ENCODE measurements around the gene ATP5F1C. TPM values are rescaled to one million over a fixed set of nuclear protein-coding genes. Genes with fewer than 3 reads are reported as not detected.

The ATP5F1C gene
- total and polyA plus RNA-seq, 4 donors, result 133 to 262 (median 205) TPM

DNA sequence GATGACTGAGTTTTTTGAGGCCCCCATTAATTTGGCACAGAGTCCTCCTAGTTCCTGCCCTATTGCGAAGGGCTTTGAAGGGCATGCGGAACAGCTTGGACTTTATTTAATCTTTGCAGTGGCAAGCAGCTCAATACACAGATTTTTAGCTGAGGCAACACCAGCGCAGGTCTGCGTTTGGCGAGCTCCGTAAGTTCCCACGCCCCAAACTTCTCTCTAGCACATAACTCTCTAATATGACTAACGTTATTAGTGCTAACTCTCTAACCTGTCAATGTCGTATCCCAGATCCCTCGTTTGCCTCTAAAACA, 30.0 kb downstream of the ATP5F1C start:
- TF ChIP-seq, protein P1, sequence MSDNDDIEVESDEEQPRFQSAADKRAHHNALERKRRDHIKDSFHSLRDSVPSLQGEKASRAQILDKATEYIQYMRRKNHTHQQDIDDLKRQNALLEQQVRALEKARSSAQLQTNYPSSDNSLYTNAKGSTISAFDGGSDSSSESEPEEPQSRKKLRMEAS (IDR thresholded peaks at IDR 0.05), result no peak
- peak in 1 of 2 donors; percentile 16 for TF ChIP-seq GABPA (IDR thresholded peaks at IDR 0.05 in 1 of 2, conservative IDR thresholded peaks at IDR 0.05 in 1 of 2)
- Histone ChIP-seq H3K4me1 (ENCODE audit: control insufficient read depth in 4 of 4, insufficient read depth in 4 of 4, low read length in 3 of 4) (peaks cover 5 to 22% (median 14%) of the 10 kb centered on the region in 4 donors), H3K9me3 (ENCODE audit: control insufficient read depth in 4 of 4, low read length in 3 of 4) (no peaks in the 10 kb centered on the region), H3K27me3 (ENCODE audit: control insufficient read depth in 4 of 4, insufficient read depth in 4 of 4, low read length in 3 of 4) (no peaks in the 10 kb centered on the region), H3K27ac (ENCODE audit: low read depth in 1 of 2, low read length in 2 of 2) (peak overlapping the region in 1 of 2 donors; percentile 6), H3K36me3 (ENCODE audit: control insufficient read depth in 4 of 4, insufficient read depth in 3 of 4, low read depth in 1 of 4, low read length in 3 of 4) (no peaks in the 10 kb centered on the region), H3K9ac (ENCODE audit: low read depth in 1 of 2, low read length in 2 of 2) (no peak overlapping the region), H3K4me3 (ENCODE audit: low read depth in 1 of 3, low read length in 3 of 3) (peak overlapping the region; percentile 83 to 98 (median 93))
- under 1% methylated on average over 10 of the region's 10 CpGs for WGBS
- DNase-seq (ENCODE audit: low spot score), result no peak

GRCh38 chr10:7818295-7819120, 30.5 kb downstream of the ATP5F1C start, which contains the start of gene TAF3:
TAF3 (plus strand) TSS chr10:7818505; CDS start chr10:7818710, 205 bp downstream.
- Histone ChIP-seq H3K9me3 (ENCODE audit: control insufficient read depth in 4 of 4, low read length in 3 of 4) (no peaks in the 10 kb centered on the region), H3K4me1 (ENCODE audit: control insufficient read depth in 4 of 4, insufficient read depth in 4 of 4, low read length in 3 of 4) (peaks cover 5 to 22% (median 14%) of the 10 kb centered on the region in 4 donors), H3K27ac (ENCODE audit: low read depth in 1 of 2, low read length in 2 of 2) (peak within 1 kb of the TSS in 1 of 2 donors; percentile 48), H3K4me3 (ENCODE audit: low read depth in 1 of 3, low read length in 3 of 3) (peak within 1 kb of the TSS; percentile 83 to 98 (median 93)), H3K36me3 (ENCODE audit: control insufficient read depth in 4 of 4, insufficient read depth in 3 of 4, low read depth in 1 of 4, low read length in 3 of 4) (no peaks in the 10 kb centered on the region), H3K27me3 (ENCODE audit: control insufficient read depth in 4 of 4, insufficient read depth in 4 of 4, low read length in 3 of 4) (no peaks in the 10 kb centered on the region), H3K9ac (ENCODE audit: low read depth in 1 of 2, low read length in 2 of 2) (peak within 1 kb of the TSS; percentile 69 to 70)
- under 1% methylated on average over 77 of the region's 77 CpGs for WGBS
- peak; percentile 93 for DNase-seq (ENCODE audit: low spot score)
- TF ChIP-seq HNF4A (conservative IDR thresholded peaks at IDR 0.05) (no peak), CTCF (IDR thresholded peaks at IDR 0.05; ENCODE audit: low read depth, low read length, missing input control) (no peak), GABPA (IDR thresholded peaks at IDR 0.05 in 1 of 2, conservative IDR thresholded peaks at IDR 0.05 in 1 of 2) (peak in 1 of 2 donors; percentile 87), HNF4G (IDR thresholded peaks at IDR 0.05) (peak; percentile 15), ATF3 (IDR thresholded peaks at IDR 0.05) (no peak), TAF1 (conservative IDR thresholded peaks at IDR 0.05) (no peak), YY1 (IDR thresholded peaks at IDR 0.05) (peak; percentile 99), SP1 (IDR thresholded peaks at IDR 0.05) (peak; percentile 73), EGR1 (IDR thresholded peaks at IDR 0.05; ENCODE audit: low read depth in 2 of 2) (no peak), FOXA2 (IDR thresholded peaks at IDR 0.05) (no peak), JUND (IDR thresholded peaks at IDR 0.05) (peak in 1 of 2 donors; percentile 21), NR2F2 (IDR thresholded peaks at IDR 0.05) (no peak), RXRA (IDR thresholded peaks at IDR 0.05) (peak in 1 of 2 donors; percentile 26), RAD21 (IDR thresholded peaks at IDR 0.05) (peak; percentile 40 to 48), FOXA1 (IDR thresholded peaks at IDR 0.05) (peak; percentile 58)
- TF ChIP-seq, protein P2, sequence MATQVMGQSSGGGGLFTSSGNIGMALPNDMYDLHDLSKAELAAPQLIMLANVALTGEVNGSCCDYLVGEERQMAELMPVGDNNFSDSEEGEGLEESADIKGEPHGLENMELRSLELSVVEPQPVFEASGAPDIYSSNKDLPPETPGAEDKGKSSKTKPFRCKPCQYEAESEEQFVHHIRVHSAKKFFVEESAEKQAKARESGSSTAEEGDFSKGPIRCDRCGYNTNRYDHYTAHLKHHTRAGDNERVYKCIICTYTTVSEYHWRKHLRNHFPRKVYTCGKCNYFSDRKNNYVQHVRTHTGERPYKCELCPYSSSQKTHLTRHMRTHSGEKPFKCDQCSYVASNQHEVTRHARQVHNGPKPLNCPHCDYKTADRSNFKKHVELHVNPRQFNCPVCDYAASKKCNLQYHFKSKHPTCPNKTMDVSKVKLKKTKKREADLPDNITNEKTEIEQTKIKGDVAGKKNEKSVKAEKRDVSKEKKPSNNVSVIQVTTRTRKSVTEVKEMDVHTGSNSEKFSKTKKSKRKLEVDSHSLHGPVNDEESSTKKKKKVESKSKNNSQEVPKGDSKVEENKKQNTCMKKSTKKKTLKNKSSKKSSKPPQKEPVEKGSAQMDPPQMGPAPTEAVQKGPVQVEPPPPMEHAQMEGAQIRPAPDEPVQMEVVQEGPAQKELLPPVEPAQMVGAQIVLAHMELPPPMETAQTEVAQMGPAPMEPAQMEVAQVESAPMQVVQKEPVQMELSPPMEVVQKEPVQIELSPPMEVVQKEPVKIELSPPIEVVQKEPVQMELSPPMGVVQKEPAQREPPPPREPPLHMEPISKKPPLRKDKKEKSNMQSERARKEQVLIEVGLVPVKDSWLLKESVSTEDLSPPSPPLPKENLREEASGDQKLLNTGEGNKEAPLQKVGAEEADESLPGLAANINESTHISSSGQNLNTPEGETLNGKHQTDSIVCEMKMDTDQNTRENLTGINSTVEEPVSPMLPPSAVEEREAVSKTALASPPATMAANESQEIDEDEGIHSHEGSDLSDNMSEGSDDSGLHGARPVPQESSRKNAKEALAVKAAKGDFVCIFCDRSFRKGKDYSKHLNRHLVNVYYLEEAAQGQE (IDR thresholded peaks at IDR 0.05), result peak; percentile 68
- TF ChIP-seq, protein P3, sequence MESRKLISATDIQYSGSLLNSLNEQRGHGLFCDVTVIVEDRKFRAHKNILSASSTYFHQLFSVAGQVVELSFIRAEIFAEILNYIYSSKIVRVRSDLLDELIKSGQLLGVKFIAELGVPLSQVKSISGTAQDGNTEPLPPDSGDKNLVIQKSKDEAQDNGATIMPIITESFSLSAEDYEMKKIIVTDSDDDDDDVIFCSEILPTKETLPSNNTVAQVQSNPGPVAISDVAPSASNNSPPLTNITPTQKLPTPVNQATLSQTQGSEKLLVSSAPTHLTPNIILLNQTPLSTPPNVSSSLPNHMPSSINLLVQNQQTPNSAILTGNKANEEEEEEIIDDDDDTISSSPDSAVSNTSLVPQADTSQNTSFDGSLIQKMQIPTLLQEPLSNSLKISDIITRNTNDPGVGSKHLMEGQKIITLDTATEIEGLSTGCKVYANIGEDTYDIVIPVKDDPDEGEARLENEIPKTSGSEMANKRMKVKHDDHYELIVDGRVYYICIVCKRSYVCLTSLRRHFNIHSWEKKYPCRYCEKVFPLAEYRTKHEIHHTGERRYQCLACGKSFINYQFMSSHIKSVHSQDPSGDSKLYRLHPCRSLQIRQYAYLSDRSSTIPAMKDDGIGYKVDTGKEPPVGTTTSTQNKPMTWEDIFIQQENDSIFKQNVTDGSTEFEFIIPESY (IDR thresholded peaks at IDR 0.05), result peak; percentile 45
- TF ChIP-seq, protein P1 (IDR thresholded peaks at IDR 0.05), result no peak

Data from liver (tissue), 9 donors.